Neural cell (in vitro differentiated cells): ENCODE measurements around the gene PIGQ. TPM values are rescaled to one million over a fixed set of nuclear protein-coding genes. Genes with fewer than 3 reads are reported as not detected.

Experiments
- H2AFZ ChIP-seq: fragments of 200-600, 300-800 bp; sonication (generic), shearing (Covaris generic); 2 replicates; pipeline ENCODE4 v1.6.0; 2014; ENCODE audit warnings: low read depth, mild to moderate bottlenecking, antibody characterized with exemption, low read length, moderate library complexity
- H3F3A ChIP-seq: fragments of 200-600 bp; shearing (Covaris generic); 2 replicates; pipeline ENCODE4 v1.6.1; 2016; ENCODE audit warnings: mild to moderate bottlenecking, moderate library complexity, mixed read lengths, antibody characterized with exemption, low read length; ENCODE audit not compliant: insufficient read depth, poor library complexity, severe bottlenecking
- H3K27ac ChIP-seq: fragments of 200-600, 300-800 bp; sonication (generic), shearing (Covaris generic); 2 replicates; pipeline ENCODE4 v1.5.1; 2014; ENCODE audit warnings: mild to moderate bottlenecking, low read length, moderate library complexity
- H3K27me3 ChIP-seq: fragments of 300-800, 200-600 bp; sonication (generic), shearing (Covaris generic); 2 replicates; pipeline ENCODE4 v1.6.0; 2014; ENCODE audit warnings: mild to moderate bottlenecking, low read depth, low read length, moderate library complexity; ENCODE audit not compliant: insufficient read depth
- H3K36me3 ChIP-seq: fragments of 300-800, 200-600 bp; sonication (generic), shearing (Covaris generic); 2 replicates; pipeline ENCODE4 v1.5.1; 2014; ENCODE audit warnings: mild to moderate bottlenecking, antibody characterized with exemption, low read length, moderate library complexity; ENCODE audit not compliant: insufficient read depth
- H3K4me2 ChIP-seq: fragments of 300-800, 200-600 bp; sonication (generic), shearing (Covaris generic); 2 replicates; pipeline ENCODE4 v1.6.0; 2014; ENCODE audit warnings: mild to moderate bottlenecking, low read length
- H3K4me3 ChIP-seq: fragments of 300-800, 200-600 bp; sonication (generic), shearing (Covaris generic); 2 replicates; pipeline ENCODE4 v1.5.1; 2014; ENCODE audit warnings: mild to moderate bottlenecking, low read length, moderate library complexity
- H3K79me2 ChIP-seq: fragments of 200-600 bp; shearing (Covaris generic); replicated peaks from 2 replicates; pipeline ENCODE4 v1.6.0; 2014; ENCODE audit warnings: mild to moderate bottlenecking, low read length, moderate library complexity; ENCODE audit not compliant: insufficient read depth
- H3K9ac ChIP-seq: fragments of 300-800, 200-600 bp; sonication (generic), shearing (Covaris generic); 2 replicates; pipeline ENCODE4 v1.6.1; 2016; ENCODE audit warnings: mild to moderate bottlenecking, low read length, mixed read lengths
- H3K9me2 ChIP-seq: fragments of 200-600 bp; shearing (Covaris generic); 2 replicates; pipeline ENCODE4 v1.6.1; 2016; ENCODE audit warnings: mild to moderate bottlenecking, low read length, mixed read lengths; ENCODE audit not compliant: insufficient read depth
- H3K9me3 ChIP-seq: fragments of 200-600, 300-800 bp; sonication (generic), shearing (Covaris generic); 2 replicates; pipeline ENCODE4 v1.6.1; 2016; ENCODE audit warnings: mild to moderate bottlenecking, mixed run types, low read length, moderate library complexity, mixed read lengths
- H4K20me1 ChIP-seq: fragments of 200-600 bp; shearing (Covaris generic); 2 replicates; pipeline ENCODE4 v1.6.1; 2016; ENCODE audit warnings: mild to moderate bottlenecking, mixed run types; ENCODE audit not compliant: insufficient read depth
- CTCF ChIP-seq: fragments of 450-650 bp; IDR thresholded peaks from 2 replicates; pipeline ENCODE4 v1.5.1; 2014; ENCODE audit warnings: antibody characterized with exemption, mild to moderate bottlenecking, moderate library complexity; ENCODE audit not compliant: poor library complexity, severe bottlenecking
- EP300 ChIP-seq: fragments of 450-650 bp; conservative IDR thresholded peaks from 2 replicates; pipeline ENCODE4 v1.6.1; 2014; ENCODE audit warnings: antibody characterized with exemption, mild to moderate bottlenecking, moderate library complexity; ENCODE audit not compliant: poor library complexity, severe bottlenecking
- EZH2 ChIP-seq: fragments of 200-600, 300-800 bp; shearing (Covaris generic), sonication (generic); IDR thresholded peaks from 2 replicates; pipeline ENCODE4 v1.6.1; 2014; ENCODE audit warnings: antibody characterized with exemption, low read length, borderline replicate concordance, mild to moderate bottlenecking; ENCODE audit not compliant: insufficient read depth, poor library complexity, severe bottlenecking
- MXI1 ChIP-seq: fragments of 450-650 bp; conservative IDR thresholded peaks from 2 replicates; pipeline ENCODE4 v1.6.1; 2014; ENCODE audit warnings: antibody characterized with exemption, mild to moderate bottlenecking; ENCODE audit not compliant: poor library complexity, severe bottlenecking
- POLR2AphosphoS5 ChIP-seq: IDR thresholded peaks from 2 replicates; pipeline ENCODE4 v1.6.1; 2012
- RAD21 ChIP-seq: fragments of 450-650 bp; conservative IDR thresholded peaks from 2 replicates; pipeline ENCODE4 v1.6.1; 2014; ENCODE audit warnings: antibody characterized with exemption, mild to moderate bottlenecking, moderate library complexity
- REST ChIP-seq: IDR thresholded peaks from 2 replicates; pipeline ENCODE4 v1.6.1; 2012; ENCODE audit warnings: borderline replicate concordance
- SMC3 ChIP-seq: fragments of 450-650 bp; conservative IDR thresholded peaks from 2 replicates; pipeline ENCODE4 v1.6.1; 2014; ENCODE audit warnings: antibody characterized with exemption, mild to moderate bottlenecking, moderate library complexity; ENCODE audit not compliant: poor library complexity
- TAF1 ChIP-seq: IDR thresholded peaks from 2 replicates; pipeline ENCODE4 v1.6.1; 2012; ENCODE audit warnings: low read depth
- polyA plus RNA-seq: library from polyadenylated mRNA; depleted of rRNA; stranded (reverse); fragments of >200 nt; gene quantifications from 2 replicates; pipeline ENCODE4 v1.2.3, GENCODE V29; 2014

PIGQ gene
- polyA plus RNA-seq, 1 donor from 2014 or later = 69.2 TPM

GRCh38 chr16:585351-585750 is 15.6 kb downstream of the PIGQ start:
- H2AFZ ChIP-seq = no peak overlapping the region
- no peak for TF ChIP-seq REST
- TF ChIP-seq SMC3 = no peak
- no peak for TF ChIP-seq MXI1
- no peak for TF ChIP-seq RAD21
- no peak for TF ChIP-seq CTCF
- no peak for TF ChIP-seq EZH2
- TF ChIP-seq EP300 = no peak
- TF ChIP-seq TAF1 = no peak
- TF ChIP-seq POLR2AphosphoS5 = no peak
- H3K9me2 ChIP-seq = no peaks in the 10 kb centered on the region
- no peak overlapping the region for H3K4me3 ChIP-seq
- no peak overlapping the region for H3K4me2 ChIP-seq
- no peak overlapping the region for H3K9ac ChIP-seq
- no peaks in the 10 kb centered on the region for H3K9me3 ChIP-seq
- no peaks in the 10 kb centered on the region for H3K27me3 ChIP-seq
- H4K20me1 ChIP-seq = no peaks in the 10 kb centered on the region
- no peaks in the 10 kb centered on the region for H3F3A ChIP-seq
- no peaks in the 10 kb centered on the region for H3K36me3 ChIP-seq
- peaks cover under 1% of the 10 kb centered on the region for H3K79me2 ChIP-seq
- H3K27ac ChIP-seq = no peak overlapping the region

- H3K79me2 ChIP-seq = peaks cover 9% of the 10 kb centered on the region
- no peaks in the 10 kb centered on the region for H3K9me2 ChIP-seq
- no peak for TF ChIP-seq EP300
- no peak for TF ChIP-seq EZH2
- no peak for TF ChIP-seq CTCF
- no peak for TF ChIP-seq SMC3
- TF ChIP-seq MXI1 = no peak
- no peak for TF ChIP-seq REST
- no peak for TF ChIP-seq TAF1
- TF ChIP-seq RAD21 = no peak
- TF ChIP-seq POLR2AphosphoS5 = no peak
- H3K36me3 ChIP-seq = no peaks in the 10 kb centered on the region
- H3F3A ChIP-seq = no peaks in the 10 kb centered on the region
- no peaks in the 10 kb centered on the region for H4K20me1 ChIP-seq
- no peaks in the 10 kb centered on the region for H3K27me3 ChIP-seq
- H3K4me2 ChIP-seq = no peak overlapping the region
- H3K9me3 ChIP-seq = no peaks in the 10 kb centered on the region
- no peak overlapping the region for H3K9ac ChIP-seq
- no peak overlapping the region for H3K27ac ChIP-seq
- H3K4me3 ChIP-seq = no peak overlapping the region
- no peak overlapping the region for H2AFZ ChIP-seq
Measured at GRCh38 chr16:586047-586644, 16.4 kb downstream of the PIGQ start.
